ENCODE results near the gene CASZ1. TPM values are rescaled to one million over a fixed set of nuclear protein-coding genes. Genes with fewer than 3 reads are reported as not detected.

Gene CASZ1
- total and polyA plus RNA-seq, 2 experiments from 2014 or later, result 3.6 to 6.9 TPM

GRCh38 chr1:10709165-10709564 lies 87.3 kb downstream of the CASZ1 start:
- Histone ChIP-seq H3K4me2 (no peak overlapping the region), H3K9me3 (ENCODE audit: low read depth) (no peaks in the 10 kb centered on the region), H3K79me2 (no peaks in the 10 kb centered on the region), H3K27ac (no peak overlapping the region), H3K4me1 (ENCODE audit: insufficient read depth) (peaks cover 8% of the 10 kb centered on the region), H3K4me3 (no peak overlapping the region), H3K9me2 (replicated peaks; ENCODE audit: insufficient read depth) (no peaks in the 10 kb centered on the region), H3K27me3 (peaks cover 11% of the 10 kb centered on the region), H4K20me1 (ENCODE audit: insufficient read depth, poor library complexity, severe bottlenecking) (no peaks in the 10 kb centered on the region), H2AFZ (no peak overlapping the region), H3K36me3 (replicated peaks; ENCODE audit: insufficient read depth, low read depth) (no peaks in the 10 kb centered on the region)
- TF ChIP-seq CTCF (IDR thresholded peaks at IDR 0.05; ENCODE audit: poor library complexity) (no peak), EZH2 (IDR thresholded peaks at IDR 0.05; ENCODE audit: borderline replicate concordance) (no peak), EZH2phosphoT487 (IDR thresholded peaks at IDR 0.05; ENCODE audit: low read depth, severe bottlenecking, unreplicated experiment) (no peak)
- WGBS (ENCODE audit: low lambda C conversion rate, missing lambda C conversion rate), result 70% methylated on average over 14 of the region's 16 CpGs
- no peak for DNase-seq (ENCODE audit: low spot score)

- H3K4me2 ChIP-seq, result no peak overlapping the region
- H3K36me3 ChIP-seq (replicated peaks; ENCODE audit: insufficient read depth, low read depth), result no peaks in the 10 kb centered on the region
Measured at GRCh38 chr1:10708757-10709156, 87.7 kb downstream of the CASZ1 start.

GRCh38 chr1:10707208-10707607 lies 89.2 kb downstream of the CASZ1 start:
- no peaks in the 10 kb centered on the region for H3K9me3 ChIP-seq (ENCODE audit: low read depth)
- H3K4me3 ChIP-seq, result no peak overlapping the region
- no peak for TF ChIP-seq EZH2 (IDR thresholded peaks at IDR 0.05; ENCODE audit: borderline replicate concordance)
- no peak for TF ChIP-seq EZH2phosphoT487 (IDR thresholded peaks at IDR 0.05; ENCODE audit: low read depth, severe bottlenecking, unreplicated experiment)
- TF ChIP-seq CTCF (IDR thresholded peaks at IDR 0.05; ENCODE audit: poor library complexity), result no peak
- H3K36me3 ChIP-seq (replicated peaks; ENCODE audit: insufficient read depth, low read depth), result no peaks in the 10 kb centered on the region
- H3K9me2 ChIP-seq (replicated peaks; ENCODE audit: insufficient read depth), result no peaks in the 10 kb centered on the region
- H3K4me2 ChIP-seq, result no peak overlapping the region
- peaks cover 7% of the 10 kb centered on the region for H3K4me1 ChIP-seq (ENCODE audit: insufficient read depth)
- no peak for DNase-seq (ENCODE audit: low spot score)
- H2AFZ ChIP-seq, result no peak overlapping the region
- H4K20me1 ChIP-seq (ENCODE audit: insufficient read depth, poor library complexity, severe bottlenecking), result no peaks in the 10 kb centered on the region
- peaks cover 21% of the 10 kb centered on the region for H3K27me3 ChIP-seq
- H3K27ac ChIP-seq, result no peak overlapping the region
- H3K79me2 ChIP-seq, result no peaks in the 10 kb centered on the region
- 89% methylated on average over 10 of the region's 12 CpGs for WGBS (ENCODE audit: low lambda C conversion rate, missing lambda C conversion rate)

More at GRCh38 chr1:10708757-10709156, 87.7 kb downstream of the CASZ1 start:
- TF ChIP-seq CTCF (IDR thresholded peaks at IDR 0.05; ENCODE audit: poor library complexity) (no peak), EZH2 (IDR thresholded peaks at IDR 0.05; ENCODE audit: borderline replicate concordance) (no peak), EZH2phosphoT487 (IDR thresholded peaks at IDR 0.05; ENCODE audit: low read depth, severe bottlenecking, unreplicated experiment) (no peak)
- no peaks in the 10 kb centered on the region for H3K9me3 ChIP-seq (ENCODE audit: low read depth)
- no peaks in the 10 kb centered on the region for H4K20me1 ChIP-seq (ENCODE audit: insufficient read depth, poor library complexity, severe bottlenecking)
- 92% methylated on average over 2 of the region's 11 CpGs for WGBS (ENCODE audit: low lambda C conversion rate, missing lambda C conversion rate)
- no peak overlapping the region for H2AFZ ChIP-seq
- no peaks in the 10 kb centered on the region for H3K9me2 ChIP-seq (replicated peaks; ENCODE audit: insufficient read depth)
- H3K79me2 ChIP-seq, result no peaks in the 10 kb centered on the region
- peaks cover 15% of the 10 kb centered on the region for H3K27me3 ChIP-seq
- H3K4me1 ChIP-seq (ENCODE audit: insufficient read depth), result peaks cover 7% of the 10 kb centered on the region
- no peak for DNase-seq (ENCODE audit: low spot score)
- H3K27ac ChIP-seq, result no peak overlapping the region
- H3K4me3 ChIP-seq, result no peak overlapping the region

All from hepatocyte (in vitro differentiated cells).